Left ventricle myocardium inferior (tissue), 1 donor: ENCODE results near the gene FLRT3. TPM values are rescaled to one million over a fixed set of nuclear protein-coding genes. Genes with fewer than 3 reads are reported as not detected.

Experiments
- DNase-seq: peaks from one replicate; pipeline ENCODE4 v3.0.0-alpha.2; 2020
- H3K27ac ChIP-seq: fragments of 200-600 bp; replicated peaks from 2 replicates; pipeline ENCODE4 v1.8.0; 2021
- H3K27me3 ChIP-seq: fragments of 200-600 bp; 2 replicates; pipeline ENCODE4 v1.8.0; 2021; ENCODE audit warnings: low read depth
- H3K36me3 ChIP-seq: fragments of 200-600 bp; 2 replicates; pipeline ENCODE4 v1.8.0; 2021
- H3K4me1 ChIP-seq: fragments of 200-600 bp; 2 replicates; pipeline ENCODE4 v1.8.0; 2021
- H3K4me3 ChIP-seq: fragments of 200-600 bp; 2 replicates; pipeline ENCODE4 v1.8.0; 2021; ENCODE audit warnings: mild to moderate bottlenecking, moderate library complexity
- H3K9me3 ChIP-seq: fragments of 200-600 bp; replicated peaks from 2 replicates; pipeline ENCODE4 v1.8.0; 2021
- CTCF ChIP-seq: fragments of 200-600 bp; IDR thresholded peaks from 2 replicates; pipeline ENCODE4 v1.8.0; 2021; ENCODE audit warnings: antibody characterized with exemption, mild to moderate bottlenecking, borderline replicate concordance
- intact Hi-C: fragments of 100-400 bp; cut with micrococcal nuclease; formaldehyde crosslinking; loops from one replicate; pipeline ENCODE4 v1.11.0; 2022
- total RNA-seq: library from RNA; stranded (reverse); fragmentation: NEBNext Ultra II Directional; extraction: Animal tissue kit (Norgen Biotek cat#: 25700); gene quantifications from one replicate; pipeline ENCODE4 v1.2.1, GENCODE V29; 2021
- donor health status: DM: no; HTN: yes; CAD: no; lungs with severe emphysema.

The FLRT3 gene
- total RNA-seq, 1 donor from 2014 or later = 0.05 TPM

GRCh38 chr20:14307956-14308355, 29.5 kb downstream of the FLRT3 start:
- no peak for TF ChIP-seq CTCF
- Histone ChIP-seq H3K36me3 (no peaks in the 10 kb centered on the region), H3K27me3 (no peaks in the 10 kb centered on the region), H3K9me3 (no peaks in the 10 kb centered on the region), H3K4me3 (no peak overlapping the region), H3K4me1 (no peaks in the 10 kb centered on the region), H3K27ac (no peak overlapping the region)
- intact Hi-C loops = no loop called here
- no peak for DNase-seq

- DNase-seq = no peak
- no peaks in the 10 kb centered on the region for H3K36me3 ChIP-seq
Measured at GRCh38 chr20:14304472-14304871, 32.9 kb downstream of the FLRT3 start.

GRCh38 chr20:14303651-14304050, 33.8 kb downstream of the FLRT3 start:
- intact Hi-C loops = no loop called here
- Histone ChIP-seq H3K4me1 (no peaks in the 10 kb centered on the region), H3K4me3 (no peak overlapping the region)

More at GRCh38 chr20:14304472-14304871, 32.9 kb downstream of the FLRT3 start:
- Histone ChIP-seq H3K27me3 (no peaks in the 10 kb centered on the region), H3K9me3 (peaks cover 10% of the 10 kb centered on the region), H3K4me1 (no peaks in the 10 kb centered on the region), H3K27ac (no peak overlapping the region), H3K4me3 (no peak overlapping the region)
- intact Hi-C loops = no loop called here
- TF ChIP-seq CTCF = no peak

GRCh38 chr20:14303106-14303505, 34.3 kb downstream of the FLRT3 start:
- no peak for TF ChIP-seq CTCF
- no peak for DNase-seq
- H3K36me3 ChIP-seq = no peaks in the 10 kb centered on the region
- no peaks in the 10 kb centered on the region for H3K27me3 ChIP-seq
- H3K4me1 ChIP-seq = no peaks in the 10 kb centered on the region
- H3K27ac ChIP-seq = no peak overlapping the region
- intact Hi-C loops = no loop called here
- H3K9me3 ChIP-seq = peaks cover 10% of the 10 kb centered on the region
- no peak overlapping the region for H3K4me3 ChIP-seq

More at GRCh38 chr20:14303651-14304050, 33.8 kb downstream of the FLRT3 start:
- Histone ChIP-seq H3K36me3 (no peaks in the 10 kb centered on the region), H3K27ac (no peak overlapping the region), H3K27me3 (no peaks in the 10 kb centered on the region), H3K9me3 (peaks cover 10% of the 10 kb centered on the region)
- no peak for DNase-seq
- no peak for TF ChIP-seq CTCF

- no peak for TF ChIP-seq CTCF
- no peaks in the 10 kb centered on the region for H3K27me3 ChIP-seq
- no peaks in the 10 kb centered on the region for H3K4me1 ChIP-seq
- no peak for DNase-seq
- H3K36me3 ChIP-seq = no peaks in the 10 kb centered on the region
- peaks cover 10% of the 10 kb centered on the region for H3K9me3 ChIP-seq
- intact Hi-C loops = no loop called here
- no peak overlapping the region for H3K4me3 ChIP-seq
- H3K27ac ChIP-seq = no peak overlapping the region
Measured at GRCh38 chr20:14299831-14300230, 37.6 kb downstream of the FLRT3 start.
